22Rv1 (cell line): ENCODE data around the gene APOLD1.

ENCODE experiments used
- ZFX ChIP-seq: fragments of 450-650 bp; IDR thresholded peaks from 2 replicates; pipeline ENCODE4 v1.6.1; 2017; ENCODE audit warnings: antibody characterized with exemption, borderline replicate concordance
- TF ChIP-seq, protein P1 (sequence below): fragments of 450-650 bp; IDR thresholded peaks from 2 replicates; pipeline ENCODE4 v1.5.1; 2017; ENCODE audit warnings: mild to moderate bottlenecking

GRCh38 chr12:12796171-12796570 lies 10.7 kb downstream of the APOLD1 start:
- TF ChIP-seq, protein P1, sequence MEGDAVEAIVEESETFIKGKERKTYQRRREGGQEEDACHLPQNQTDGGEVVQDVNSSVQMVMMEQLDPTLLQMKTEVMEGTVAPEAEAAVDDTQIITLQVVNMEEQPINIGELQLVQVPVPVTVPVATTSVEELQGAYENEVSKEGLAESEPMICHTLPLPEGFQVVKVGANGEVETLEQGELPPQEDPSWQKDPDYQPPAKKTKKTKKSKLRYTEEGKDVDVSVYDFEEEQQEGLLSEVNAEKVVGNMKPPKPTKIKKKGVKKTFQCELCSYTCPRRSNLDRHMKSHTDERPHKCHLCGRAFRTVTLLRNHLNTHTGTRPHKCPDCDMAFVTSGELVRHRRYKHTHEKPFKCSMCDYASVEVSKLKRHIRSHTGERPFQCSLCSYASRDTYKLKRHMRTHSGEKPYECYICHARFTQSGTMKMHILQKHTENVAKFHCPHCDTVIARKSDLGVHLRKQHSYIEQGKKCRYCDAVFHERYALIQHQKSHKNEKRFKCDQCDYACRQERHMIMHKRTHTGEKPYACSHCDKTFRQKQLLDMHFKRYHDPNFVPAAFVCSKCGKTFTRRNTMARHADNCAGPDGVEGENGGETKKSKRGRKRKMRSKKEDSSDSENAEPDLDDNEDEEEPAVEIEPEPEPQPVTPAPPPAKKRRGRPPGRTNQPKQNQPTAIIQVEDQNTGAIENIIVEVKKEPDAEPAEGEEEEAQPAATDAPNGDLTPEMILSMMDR: no peak
- no peak for TF ChIP-seq ZFX
